GM10266 (cell line): ENCODE data around the gene ZNF485.

Experiments used
- DNase-seq: peaks from one replicate; pipeline ENCODE4 v3.0.0; 2012; ENCODE audit errors: extremely low spot score
- TF ChIP-seq, protein P1 (sequence below): IDR thresholded peaks from 2 replicates; pipeline ENCODE4 v1.5.1; 2012; ENCODE audit warnings: mild to moderate bottlenecking, low read depth; ENCODE audit not compliant: control insufficient read depth, insufficient read depth; ENCODE audit errors: missing control alignments

Gene ZNF485

DNA sequence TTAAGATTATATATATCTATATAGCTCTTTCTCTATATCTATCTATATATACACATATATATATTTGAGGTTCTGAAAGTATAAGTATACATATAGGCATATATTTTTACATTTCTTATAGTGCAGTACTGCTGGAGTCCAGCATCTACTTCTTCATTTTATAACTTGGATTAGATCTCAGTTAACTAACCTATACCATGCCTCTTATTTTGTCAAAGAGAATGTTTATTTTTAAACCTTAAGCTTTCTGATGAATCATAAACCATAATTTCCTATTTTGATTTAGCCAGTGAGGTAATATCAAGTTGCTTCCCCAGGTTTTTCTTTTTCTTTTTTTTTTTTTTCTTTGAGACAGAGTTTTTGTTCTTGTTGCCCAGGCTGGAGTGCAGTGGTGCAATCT is 34.4 kb downstream of the ZNF485 start:
- no peak for DNase-seq
- TF ChIP-seq, protein P1, sequence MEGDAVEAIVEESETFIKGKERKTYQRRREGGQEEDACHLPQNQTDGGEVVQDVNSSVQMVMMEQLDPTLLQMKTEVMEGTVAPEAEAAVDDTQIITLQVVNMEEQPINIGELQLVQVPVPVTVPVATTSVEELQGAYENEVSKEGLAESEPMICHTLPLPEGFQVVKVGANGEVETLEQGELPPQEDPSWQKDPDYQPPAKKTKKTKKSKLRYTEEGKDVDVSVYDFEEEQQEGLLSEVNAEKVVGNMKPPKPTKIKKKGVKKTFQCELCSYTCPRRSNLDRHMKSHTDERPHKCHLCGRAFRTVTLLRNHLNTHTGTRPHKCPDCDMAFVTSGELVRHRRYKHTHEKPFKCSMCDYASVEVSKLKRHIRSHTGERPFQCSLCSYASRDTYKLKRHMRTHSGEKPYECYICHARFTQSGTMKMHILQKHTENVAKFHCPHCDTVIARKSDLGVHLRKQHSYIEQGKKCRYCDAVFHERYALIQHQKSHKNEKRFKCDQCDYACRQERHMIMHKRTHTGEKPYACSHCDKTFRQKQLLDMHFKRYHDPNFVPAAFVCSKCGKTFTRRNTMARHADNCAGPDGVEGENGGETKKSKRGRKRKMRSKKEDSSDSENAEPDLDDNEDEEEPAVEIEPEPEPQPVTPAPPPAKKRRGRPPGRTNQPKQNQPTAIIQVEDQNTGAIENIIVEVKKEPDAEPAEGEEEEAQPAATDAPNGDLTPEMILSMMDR, result no peak

DNA sequence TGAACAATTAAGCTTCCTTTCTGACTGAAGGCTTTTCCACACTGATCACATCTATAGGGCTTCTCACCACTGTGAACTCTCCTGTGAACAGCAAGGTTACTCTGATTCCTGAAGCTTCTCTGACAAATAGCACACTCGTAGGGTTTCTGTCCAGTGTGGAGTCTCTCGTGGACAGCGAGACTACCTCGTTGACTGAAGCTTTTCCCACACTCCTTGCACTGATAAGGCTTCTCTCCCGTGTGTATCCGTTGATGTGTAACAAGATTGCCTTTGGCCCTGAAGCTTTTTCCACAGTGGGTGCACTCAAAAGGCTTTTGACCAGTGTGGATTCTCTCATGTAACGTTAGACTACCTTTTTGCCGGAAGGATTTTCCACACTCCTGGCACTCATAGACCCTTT is 38.0 kb downstream of the ZNF485 start:
- TF ChIP-seq, protein P1, result no peak
- no peak for DNase-seq

DNA sequence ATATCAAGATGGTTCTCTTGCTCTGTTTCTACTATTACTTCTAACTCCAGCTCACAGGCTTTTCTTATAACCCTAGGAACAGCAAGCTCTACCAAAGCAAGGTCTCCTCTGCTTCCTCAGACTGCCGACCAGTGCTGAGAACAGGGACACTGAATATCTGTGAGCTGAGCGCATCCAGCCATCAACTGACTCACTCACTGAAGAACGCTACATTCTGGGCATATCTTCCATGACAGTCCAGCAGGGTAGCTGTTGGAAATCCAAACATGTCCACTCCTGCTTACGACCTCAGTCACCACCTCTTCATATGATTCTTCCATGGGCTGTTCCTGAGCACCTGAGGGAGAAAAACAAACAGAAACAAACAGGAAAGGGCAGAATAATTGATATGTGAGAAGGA is 39.6 kb downstream of the ZNF485 start:
- TF ChIP-seq, protein P1, result no peak
- no peak for DNase-seq

DNA sequence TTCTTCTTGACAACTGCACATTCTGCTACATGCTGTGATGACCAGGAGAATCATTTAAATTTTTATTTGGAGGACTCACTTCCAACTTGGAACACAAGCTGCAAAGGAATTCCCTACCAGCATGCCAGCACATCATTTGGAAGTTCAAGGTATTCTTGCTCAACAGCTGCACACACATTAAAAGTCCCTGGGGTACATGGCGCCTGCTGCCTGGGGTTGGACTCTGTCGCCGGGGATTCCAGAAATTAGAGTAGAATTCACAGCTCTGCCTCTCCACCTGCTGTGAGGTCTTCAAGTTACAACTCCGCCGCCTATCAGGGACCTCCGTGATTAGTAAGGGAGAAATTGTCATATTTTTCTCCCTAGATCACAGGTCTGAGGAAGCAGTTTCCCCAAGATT is 41.3 kb downstream of the ZNF485 start:
- DNase-seq, result no peak
- TF ChIP-seq, protein P1, result no peak

DNA sequence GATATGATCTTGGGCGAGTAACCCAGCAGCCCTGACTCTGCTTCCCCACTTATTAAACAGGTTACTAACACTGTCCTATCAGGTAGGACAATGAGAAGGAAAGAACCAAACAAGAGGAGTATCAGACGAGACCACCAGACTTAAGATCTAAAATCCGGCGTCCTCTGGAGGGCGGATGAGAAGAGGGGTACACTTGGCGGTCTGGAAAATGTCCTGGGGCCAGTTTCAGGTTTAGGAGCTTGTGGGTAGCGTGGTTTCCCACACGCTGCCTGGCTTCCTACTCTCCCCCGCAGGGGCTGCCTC is 41.8 kb downstream of the ZNF485 start:
- TF ChIP-seq, protein P1, result no peak

DNA sequence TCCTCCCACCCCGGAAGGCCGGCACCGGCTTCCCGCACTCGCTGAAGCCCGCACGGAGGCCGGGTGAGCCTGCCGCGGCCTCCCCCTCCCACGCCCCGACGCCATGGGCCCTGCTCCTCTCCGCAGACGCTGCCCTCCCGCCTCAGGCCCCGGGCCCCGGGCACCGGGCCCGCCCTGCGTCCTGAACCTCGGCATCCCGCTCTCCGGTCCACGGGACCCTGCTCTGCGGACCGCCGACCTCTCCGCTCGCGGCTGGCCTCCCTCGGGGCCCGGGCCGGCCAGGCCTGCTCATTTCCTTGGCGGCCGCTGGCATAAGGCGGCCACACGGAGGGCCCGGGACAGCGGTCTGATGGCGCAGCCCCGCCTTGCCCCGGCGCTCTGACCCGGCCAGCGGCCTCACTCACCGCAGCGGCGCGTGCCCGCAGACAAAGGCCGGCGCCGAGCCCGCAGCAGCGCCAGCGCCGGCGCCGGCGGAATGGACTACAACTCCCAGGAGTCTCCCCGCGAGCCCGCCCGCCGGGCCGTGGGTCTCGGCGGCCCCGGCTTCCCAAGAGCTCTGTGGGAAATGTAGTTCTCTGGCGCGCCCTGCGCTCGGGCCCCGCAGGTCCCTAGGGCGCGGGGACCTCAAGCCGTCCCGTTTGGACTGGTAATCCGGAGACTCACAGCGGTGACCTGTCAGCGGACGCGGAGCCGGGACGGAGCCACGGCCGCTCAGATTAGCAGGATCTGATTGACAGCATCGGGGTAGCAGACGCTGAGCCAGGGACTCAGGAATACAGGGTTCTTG is 42.4 kb downstream of the ZNF485 start, which contains the start of gene ZNF32:
TSS of gene ZNF32 (minus strand) at position 484 of the 787 bp plus-strand sequence. CDS start 2,748 bp downstream, outside the sequence.
- DNase-seq, result peak; percentile 94
- TF ChIP-seq, protein P1, result no peak

More for the DNA sequence above, 41.8 kb downstream of the ZNF485 start:
- DNase-seq, result no peak

DNA sequence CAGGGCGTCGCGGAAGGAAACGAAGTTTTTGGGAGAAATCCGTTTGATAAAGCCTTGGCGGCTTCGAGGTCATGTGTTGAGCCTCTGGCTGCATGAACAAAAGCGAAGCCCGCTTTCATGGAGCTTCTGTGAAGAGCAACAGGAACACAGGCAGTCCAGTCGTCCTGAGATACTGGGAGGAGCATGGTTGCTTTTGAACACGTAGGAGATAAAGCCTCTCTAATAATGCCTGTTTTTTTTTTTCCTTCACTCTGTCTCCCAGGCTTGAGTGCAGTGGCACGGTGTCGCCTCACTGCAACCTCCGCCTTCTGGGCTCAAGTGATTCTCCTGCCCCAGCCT is 42.9 kb downstream of the ZNF485 start:
- TF ChIP-seq, protein P1, result no peak
- DNase-seq, result peak; percentile 37
